ENCODE results near the gene KLHL11.

The KLHL11 gene

DNA sequence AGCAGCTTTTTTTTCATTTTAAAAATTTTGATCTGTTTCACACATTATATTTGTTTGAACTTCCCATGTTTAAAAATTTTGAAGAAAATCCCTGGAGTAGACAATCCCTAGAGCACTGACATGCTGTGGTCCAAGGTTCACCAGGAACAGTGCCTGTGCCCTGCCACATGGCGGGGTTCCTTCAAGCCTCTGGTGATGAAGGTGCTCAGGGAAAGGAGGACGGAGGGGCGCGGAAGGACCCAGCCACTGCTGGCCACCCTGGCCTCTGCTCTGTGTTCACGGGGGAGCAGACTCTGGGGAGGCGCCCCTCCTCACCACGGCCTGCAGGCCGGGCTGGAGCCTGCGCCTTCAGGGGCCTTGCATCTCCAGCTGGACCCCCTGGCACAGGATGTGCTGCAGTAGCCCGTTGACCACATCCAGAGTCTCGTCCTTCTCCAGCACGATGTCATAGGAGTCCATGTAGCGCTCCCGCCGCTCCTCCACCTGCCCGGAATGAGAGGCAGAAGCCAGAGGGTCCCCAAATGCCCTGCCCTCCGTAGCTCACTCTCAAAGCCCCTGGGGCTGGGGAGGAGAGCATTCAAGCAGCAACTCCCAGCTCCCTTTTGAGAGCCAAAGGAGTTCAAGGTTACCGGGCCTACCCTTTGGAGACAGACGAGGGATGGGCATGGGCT lies 39.9 kb downstream of the KLHL11 start:
- DNase-seq (ENCODE audit: low read depth, low spot score): no peak
- in situ Hi-C loops (cut with HindIII; ENCODE audit: low sequenced_read_pairs): no loop called here
- TF ChIP-seq, protein P1, sequence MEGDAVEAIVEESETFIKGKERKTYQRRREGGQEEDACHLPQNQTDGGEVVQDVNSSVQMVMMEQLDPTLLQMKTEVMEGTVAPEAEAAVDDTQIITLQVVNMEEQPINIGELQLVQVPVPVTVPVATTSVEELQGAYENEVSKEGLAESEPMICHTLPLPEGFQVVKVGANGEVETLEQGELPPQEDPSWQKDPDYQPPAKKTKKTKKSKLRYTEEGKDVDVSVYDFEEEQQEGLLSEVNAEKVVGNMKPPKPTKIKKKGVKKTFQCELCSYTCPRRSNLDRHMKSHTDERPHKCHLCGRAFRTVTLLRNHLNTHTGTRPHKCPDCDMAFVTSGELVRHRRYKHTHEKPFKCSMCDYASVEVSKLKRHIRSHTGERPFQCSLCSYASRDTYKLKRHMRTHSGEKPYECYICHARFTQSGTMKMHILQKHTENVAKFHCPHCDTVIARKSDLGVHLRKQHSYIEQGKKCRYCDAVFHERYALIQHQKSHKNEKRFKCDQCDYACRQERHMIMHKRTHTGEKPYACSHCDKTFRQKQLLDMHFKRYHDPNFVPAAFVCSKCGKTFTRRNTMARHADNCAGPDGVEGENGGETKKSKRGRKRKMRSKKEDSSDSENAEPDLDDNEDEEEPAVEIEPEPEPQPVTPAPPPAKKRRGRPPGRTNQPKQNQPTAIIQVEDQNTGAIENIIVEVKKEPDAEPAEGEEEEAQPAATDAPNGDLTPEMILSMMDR (IDR thresholded peaks at IDR 0.05; ENCODE audit: low read depth, low read length): no peak
- no peak overlapping the region for H3K4me3 ChIP-seq (ENCODE audit: low read depth, low read length)

GRCh38 chr17:41824086-41824485 lies 41.1 kb downstream of the KLHL11 start:
- no peak overlapping the region for H3K4me3 ChIP-seq (ENCODE audit: low read depth, low read length)
- DNase-seq (ENCODE audit: low read depth, low spot score): no peak
- in situ Hi-C loops (cut with HindIII; ENCODE audit: low sequenced_read_pairs): no loop called here
- TF ChIP-seq, protein P1 (IDR thresholded peaks at IDR 0.05; ENCODE audit: low read depth, low read length): no peak

DNA sequence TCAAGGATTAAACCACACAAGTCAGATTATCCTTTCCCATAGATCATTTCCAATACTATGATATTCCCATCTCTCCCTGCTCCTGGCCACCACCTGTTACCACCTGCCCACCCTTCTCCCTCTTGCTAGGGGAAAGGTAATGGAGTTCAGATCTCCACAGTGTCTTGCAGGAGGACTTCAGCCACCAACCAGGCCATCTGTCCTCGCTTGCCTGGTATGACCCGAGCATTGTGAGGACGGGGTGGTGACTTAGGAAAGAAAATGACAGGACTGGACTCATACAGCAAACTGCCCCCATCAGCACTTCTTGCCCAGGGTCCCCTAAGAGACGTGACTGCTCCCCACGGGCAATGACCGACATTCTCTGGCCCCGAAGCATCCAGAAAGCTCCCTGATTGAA lies 41.6 kb downstream of the KLHL11 start:
- DNase-seq (ENCODE audit: low read depth, low spot score): no peak
- in situ Hi-C loops (cut with HindIII; ENCODE audit: low sequenced_read_pairs): no loop called here
- H3K4me3 ChIP-seq (ENCODE audit: low read depth, low read length): no peak overlapping the region
- TF ChIP-seq, protein P1 (IDR thresholded peaks at IDR 0.05; ENCODE audit: low read depth, low read length): no peak

DNA sequence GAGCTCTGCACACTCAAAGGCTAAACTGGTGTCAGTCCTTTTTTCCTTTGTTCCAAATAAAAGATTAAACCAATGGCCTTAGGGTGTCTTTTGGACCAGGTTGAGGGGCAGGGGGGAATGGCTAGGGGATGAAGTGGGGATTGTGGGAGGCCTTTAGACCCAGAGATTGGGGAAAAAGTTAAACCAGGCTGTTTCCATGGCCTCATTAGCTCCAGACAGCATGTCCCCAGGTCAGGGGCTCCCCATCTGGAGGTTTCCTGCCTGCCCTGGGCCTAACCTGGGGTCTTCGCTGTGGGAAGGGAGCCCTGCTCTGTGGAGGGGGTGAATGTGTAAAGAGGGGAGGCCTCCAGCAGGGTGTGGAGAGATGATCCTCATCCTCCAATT lies 42.1 kb downstream of the KLHL11 start:
- no peak for DNase-seq (ENCODE audit: low read depth, low spot score)
- TF ChIP-seq, protein P1 (IDR thresholded peaks at IDR 0.05; ENCODE audit: low read depth, low read length): no peak
- in situ Hi-C loops (cut with HindIII; ENCODE audit: low sequenced_read_pairs): no loop called here
- no peak overlapping the region for H3K4me3 ChIP-seq (ENCODE audit: low read depth, low read length)

- TF ChIP-seq, protein P1 (IDR thresholded peaks at IDR 0.05; ENCODE audit: low read depth, low read length): no peak
- in situ Hi-C loops (cut with HindIII; ENCODE audit: low sequenced_read_pairs): no loop called here
- no peak overlapping the region for H3K4me3 ChIP-seq (ENCODE audit: low read depth, low read length)
- no peak for DNase-seq (ENCODE audit: low read depth, low spot score)
Measured at GRCh38 chr17:41822216-41823140, 42.7 kb downstream of the KLHL11 start.

GRCh38 chr17:41821776-41822175 lies 43.4 kb downstream of the KLHL11 start:
- DNase-seq (ENCODE audit: low read depth, low spot score): no peak
- TF ChIP-seq, protein P1 (IDR thresholded peaks at IDR 0.05; ENCODE audit: low read depth, low read length): no peak
- no peak overlapping the region for H3K4me3 ChIP-seq (ENCODE audit: low read depth, low read length)
- in situ Hi-C loops (cut with HindIII; ENCODE audit: low sequenced_read_pairs): no loop called here
